GM23248 (cell line): ENCODE results near the gene SYT1. TPM values are rescaled to one million over a fixed set of nuclear protein-coding genes. Genes with fewer than 3 reads are reported as not detected.

Experiments
- DNase-seq: peaks from one replicate; pipeline ENCODE4 v3.0.0-alpha.2; 2015
- H2AFZ ChIP-seq: fragments of 200-600 bp; sonication (generic); 2 replicates; pipeline ENCODE4 v1.6.1; 2016; ENCODE audit warnings: antibody characterized with exemption
- H3F3A ChIP-seq: fragments of 200-600 bp; sonication (generic); 2 replicates; pipeline ENCODE4 v1.6.1; 2016; ENCODE audit warnings: mild to moderate bottlenecking, antibody characterized with exemption, mixed run types; ENCODE audit not compliant: insufficient read depth
- H3K27ac ChIP-seq: fragments of 200-600 bp; sonication (generic); 2 replicates; pipeline ENCODE4 v1.5.1; 2016; ENCODE audit warnings: mild to moderate bottlenecking
- H3K27me3 ChIP-seq: fragments of 200-600 bp; sonication (generic); replicated peaks from 2 replicates; pipeline ENCODE4 v1.6.1; 2016; ENCODE audit warnings: mild to moderate bottlenecking; ENCODE audit not compliant: insufficient read depth
- H3K36me3 ChIP-seq: fragments of 200-600 bp; sonication (generic); 2 replicates; pipeline ENCODE4 v1.6.1; 2016; ENCODE audit warnings: low read depth, mild to moderate bottlenecking
- H3K4me1 ChIP-seq: fragments of 200-600 bp; sonication (generic); 2 replicates; pipeline ENCODE4 v1.6.1; 2016; ENCODE audit warnings: mild to moderate bottlenecking; ENCODE audit not compliant: insufficient read depth
- H3K4me2 ChIP-seq: fragments of 200-600 bp; sonication (generic); one replicate; pipeline ENCODE4 v1.6.1; 2016; ENCODE audit warnings: mild to moderate bottlenecking; ENCODE audit not compliant: unreplicated experiment
- H3K4me3 ChIP-seq: fragments of 200-600 bp; sonication (generic); 2 replicates; pipeline ENCODE4 v1.5.1; 2016; ENCODE audit warnings: mild to moderate bottlenecking
- H3K79me2 ChIP-seq: fragments of 200-600 bp; sonication (generic); 2 replicates; pipeline ENCODE4 v1.6.1; 2016; ENCODE audit warnings: mild to moderate bottlenecking; ENCODE audit not compliant: insufficient read depth
- H3K9ac ChIP-seq: fragments of 200-600 bp; sonication (generic); 2 replicates; pipeline ENCODE4 v1.6.1; 2016; ENCODE audit warnings: mild to moderate bottlenecking
- H3K9me2 ChIP-seq: fragments of 200-600 bp; sonication (generic); 2 replicates; pipeline ENCODE4 v1.6.1; 2016; ENCODE audit warnings: mixed run types, mild to moderate bottlenecking, moderate library complexity; ENCODE audit not compliant: insufficient read depth
- H3K9me3 ChIP-seq: fragments of 200-600 bp; sonication (generic); one replicate; pipeline ENCODE4 v1.6.1; 2017; ENCODE audit warnings: low read depth
- H4K20me1 ChIP-seq: fragments of 200-600 bp; sonication (generic); 2 replicates; pipeline ENCODE4 v1.6.0; 2016; ENCODE audit not compliant: insufficient read depth
- EZH2 ChIP-seq: fragments of 200-600 bp; sonication (generic); IDR thresholded peaks from 2 replicates; pipeline ENCODE4 v1.6.1; 2018; ENCODE audit warnings: antibody characterized with exemption, mild to moderate bottlenecking; ENCODE audit not compliant: insufficient read depth, poor library complexity, severe bottlenecking
- EZH2phosphoT487 ChIP-seq: fragments of 200-600 bp; sonication (generic); IDR thresholded peaks from 2 replicates; pipeline ENCODE4 v1.6.1; 2018; ENCODE audit warnings: antibody characterized with exemption, moderate library complexity, mild to moderate bottlenecking, low read depth; ENCODE audit not compliant: insufficient read depth
- WGBS, 2 experiments: methylation state at CpG; one replicate each; pipeline ENCODE4 v1.1.6; 2015 to 2017; ENCODE audit warnings: low lambda C conversion rate in 2 of 2, low coverage in 1 of 2; ENCODE audit errors: missing lambda C conversion rate in 2 of 2; 5-methylcytosine and 5-hydroxymethylcytosine counted together
- in situ Hi-C: fragments of 300-500 bp; cut with MboI; formaldehyde crosslinking; loops from 2 replicates; pipeline ENCODE4 v1.15.0; 2020
- polyA plus RNA-seq: library from polyadenylated mRNA; unstranded; fragments of >200 nt; fragmentation: Nextera tagmentation; extraction: Ambion mirVana; gene quantifications from 2 replicates; pipeline ENCODE4 v1.2.1, GENCODE V29; 2016
- total RNA-seq: library from RNA; depleted of rRNA; stranded (reverse); fragments of >200 nt; shearing (Covaris generic); gene quantifications from 2 replicates; pipeline ENCODE4 v1.2.3, GENCODE V29; 2014

SYT1 gene
- total and polyA plus RNA-seq, 2 experiments from 2014 or later, result 1.7 to 2.4 TPM

GRCh38 chr12:79364197-79364596 lies 499.6 kb downstream of the SYT1 start:
- WGBS, 2 experiments, result 82 to 86% methylated on average over 4 of the region's 4 CpGs
- no peak for DNase-seq

GRCh38 chr12:79366374-79366773 lies 501.8 kb downstream of the SYT1 start:
- no peaks in the 10 kb centered on the region for H3K4me1 ChIP-seq
- H3K36me3 ChIP-seq, result no peaks in the 10 kb centered on the region
- H3K27me3 ChIP-seq, result no peaks in the 10 kb centered on the region
- H3F3A ChIP-seq, result no peaks in the 10 kb centered on the region
- H3K79me2 ChIP-seq, result no peaks in the 10 kb centered on the region
- WGBS, 2 experiments, result 93 to 94% methylated on average over 2 of the region's 2 CpGs
- no peaks in the 10 kb centered on the region for H4K20me1 ChIP-seq
- H3K9me2 ChIP-seq, result no peaks in the 10 kb centered on the region
- DNase-seq, result no peak
- no peak overlapping the region for H3K9ac ChIP-seq
- no peaks in the 10 kb centered on the region for H3K9me3 ChIP-seq
- H3K27ac ChIP-seq, result no peak overlapping the region
- no peak overlapping the region for H3K4me3 ChIP-seq
- in situ Hi-C loops, result no loop called here
- no peak overlapping the region for H3K4me2 ChIP-seq
- no peak overlapping the region for H2AFZ ChIP-seq
- no peak for TF ChIP-seq EZH2
- no peak for TF ChIP-seq EZH2phosphoT487

More at GRCh38 chr12:79364197-79364596, 499.6 kb downstream of the SYT1 start:
- Histone ChIP-seq H2AFZ (no peak overlapping the region), H3K9me2 (no peaks in the 10 kb centered on the region), H3K9me3 (no peaks in the 10 kb centered on the region), H3K4me3 (no peak overlapping the region), H3K4me2 (no peak overlapping the region), H3F3A (no peaks in the 10 kb centered on the region), H3K79me2 (no peaks in the 10 kb centered on the region), H4K20me1 (no peaks in the 10 kb centered on the region), H3K4me1 (no peaks in the 10 kb centered on the region), H3K27me3 (no peaks in the 10 kb centered on the region), H3K9ac (no peak overlapping the region), H3K36me3 (no peaks in the 10 kb centered on the region), H3K27ac (no peak overlapping the region)
- in situ Hi-C loops, result no loop called here
- TF ChIP-seq EZH2 (no peak), EZH2phosphoT487 (no peak)

DNA sequence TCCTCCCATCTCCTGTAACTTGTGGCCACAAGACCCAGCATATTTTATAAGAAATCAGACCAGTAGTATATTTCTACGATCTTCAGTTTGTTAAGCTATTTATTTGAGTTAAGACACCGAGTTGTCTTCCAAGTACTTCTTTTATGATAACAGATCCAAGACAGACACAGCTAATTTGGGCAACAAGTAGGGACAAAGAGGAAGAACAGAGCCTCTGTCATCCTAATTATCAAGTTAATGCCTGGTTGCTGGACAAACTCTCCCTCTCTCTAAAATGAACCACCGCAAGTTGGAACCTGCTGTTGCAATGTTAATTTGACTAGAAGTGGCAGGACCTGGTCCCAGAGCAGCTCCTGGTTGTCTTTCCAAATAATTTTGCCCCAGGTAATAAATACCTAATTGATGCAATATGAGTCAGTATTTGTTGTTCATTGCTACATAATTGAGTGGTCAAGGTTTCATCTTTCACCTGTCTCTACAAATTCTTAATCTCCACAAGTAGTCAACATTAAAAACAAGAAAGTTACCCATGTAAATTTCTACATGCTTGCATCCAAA lies 502.5 kb downstream of the SYT1 start:
- H3F3A ChIP-seq, result no peaks in the 10 kb centered on the region
- TF ChIP-seq EZH2phosphoT487 (no peak), EZH2 (no peak)
- H3K36me3 ChIP-seq, result no peaks in the 10 kb centered on the region
- no peaks in the 10 kb centered on the region for H4K20me1 ChIP-seq
- H3K4me2 ChIP-seq, result no peak overlapping the region
- no peak overlapping the region for H3K27ac ChIP-seq
- no peak overlapping the region for H3K9ac ChIP-seq
- 67 to 72% methylated on average over 3 of the region's 3 CpGs for WGBS, 2 experiments
- no peaks in the 10 kb centered on the region for H3K27me3 ChIP-seq
- H2AFZ ChIP-seq, result no peak overlapping the region
- no peaks in the 10 kb centered on the region for H3K9me3 ChIP-seq
- in situ Hi-C loops, result no loop called here
- no peak overlapping the region for H3K4me3 ChIP-seq
- no peaks in the 10 kb centered on the region for H3K79me2 ChIP-seq
- no peaks in the 10 kb centered on the region for H3K4me1 ChIP-seq
- DNase-seq, result no peak
- H3K9me2 ChIP-seq, result no peaks in the 10 kb centered on the region

- H2AFZ ChIP-seq, result no peak overlapping the region
- H3K4me2 ChIP-seq, result no peak overlapping the region
- no peak overlapping the region for H3K9ac ChIP-seq
- TF ChIP-seq EZH2 (no peak), EZH2phosphoT487 (no peak)
- no peaks in the 10 kb centered on the region for H3K36me3 ChIP-seq
- no peak for DNase-seq
- no peaks in the 10 kb centered on the region for H3K4me1 ChIP-seq
- WGBS, 2 experiments, result 74 to 77% methylated on average over 2 of the region's 2 CpGs
- no peaks in the 10 kb centered on the region for H3K9me2 ChIP-seq
- H3K4me3 ChIP-seq, result no peak overlapping the region
- in situ Hi-C loops, result no loop called here
- no peaks in the 10 kb centered on the region for H4K20me1 ChIP-seq
- H3K27ac ChIP-seq, result no peak overlapping the region
- no peaks in the 10 kb centered on the region for H3K79me2 ChIP-seq
- H3F3A ChIP-seq, result no peaks in the 10 kb centered on the region
- no peaks in the 10 kb centered on the region for H3K9me3 ChIP-seq
- H3K27me3 ChIP-seq, result no peaks in the 10 kb centered on the region
These were observed 505.4 kb downstream of the SYT1 start for GRCh38 chr12:79370021-79370420.

- no peaks in the 10 kb centered on the region for H3K4me1 ChIP-seq
- no peak for TF ChIP-seq EZH2
- no peaks in the 10 kb centered on the region for H3K9me2 ChIP-seq
- DNase-seq, result no peak
- WGBS, 2 experiments, result 94 to 97% methylated on average over 2 of the region's 2 CpGs
- in situ Hi-C loops, result no loop called here
- H3K27me3 ChIP-seq, result no peaks in the 10 kb centered on the region
- H3K27ac ChIP-seq, result no peak overlapping the region
- H3K4me2 ChIP-seq, result no peak overlapping the region
- H3K9me3 ChIP-seq, result no peaks in the 10 kb centered on the region
- H3K36me3 ChIP-seq, result no peaks in the 10 kb centered on the region
- H2AFZ ChIP-seq, result no peak overlapping the region
- no peaks in the 10 kb centered on the region for H3K79me2 ChIP-seq
- H3K4me3 ChIP-seq, result no peak overlapping the region
- H4K20me1 ChIP-seq, result no peaks in the 10 kb centered on the region
- no peaks in the 10 kb centered on the region for H3F3A ChIP-seq
- H3K9ac ChIP-seq, result no peak overlapping the region
These were observed 506.7 kb downstream of the SYT1 start for GRCh38 chr12:79371226-79371625.
